ENCODE results near the gene ZNF526.
A peak's percentile ranks its signal among the peaks of the same experiment; 100 is the strongest.

The ZNF526 gene, protein sequence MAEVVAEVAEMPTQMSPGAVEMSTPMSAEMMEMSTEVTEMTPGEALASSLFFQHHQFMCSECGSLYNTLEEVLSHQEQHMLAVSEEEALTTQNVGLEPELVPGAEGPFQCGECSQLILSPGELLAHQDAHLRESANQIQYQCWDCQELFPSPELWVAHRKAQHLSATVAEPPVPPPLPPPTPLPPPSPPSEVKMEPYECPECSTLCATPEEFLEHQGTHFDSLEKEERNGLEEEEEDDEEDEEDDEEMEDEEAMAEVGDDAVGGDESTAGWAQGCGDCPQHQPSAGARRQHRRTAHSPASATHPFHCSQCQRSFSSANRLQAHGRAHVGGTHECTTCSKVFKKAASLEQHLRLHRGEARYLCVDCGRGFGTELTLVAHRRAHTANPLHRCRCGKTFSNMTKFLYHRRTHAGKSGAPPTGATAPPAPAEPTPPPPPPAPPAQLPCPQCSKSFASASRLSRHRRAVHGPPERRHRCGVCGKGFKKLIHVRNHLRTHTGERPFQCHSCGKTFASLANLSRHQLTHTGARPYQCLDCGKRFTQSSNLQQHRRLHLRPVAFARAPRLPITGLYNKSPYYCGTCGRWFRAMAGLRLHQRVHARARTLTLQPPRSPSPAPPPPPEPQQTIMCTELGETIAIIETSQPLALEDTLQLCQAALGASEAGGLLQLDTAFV

DNA sequence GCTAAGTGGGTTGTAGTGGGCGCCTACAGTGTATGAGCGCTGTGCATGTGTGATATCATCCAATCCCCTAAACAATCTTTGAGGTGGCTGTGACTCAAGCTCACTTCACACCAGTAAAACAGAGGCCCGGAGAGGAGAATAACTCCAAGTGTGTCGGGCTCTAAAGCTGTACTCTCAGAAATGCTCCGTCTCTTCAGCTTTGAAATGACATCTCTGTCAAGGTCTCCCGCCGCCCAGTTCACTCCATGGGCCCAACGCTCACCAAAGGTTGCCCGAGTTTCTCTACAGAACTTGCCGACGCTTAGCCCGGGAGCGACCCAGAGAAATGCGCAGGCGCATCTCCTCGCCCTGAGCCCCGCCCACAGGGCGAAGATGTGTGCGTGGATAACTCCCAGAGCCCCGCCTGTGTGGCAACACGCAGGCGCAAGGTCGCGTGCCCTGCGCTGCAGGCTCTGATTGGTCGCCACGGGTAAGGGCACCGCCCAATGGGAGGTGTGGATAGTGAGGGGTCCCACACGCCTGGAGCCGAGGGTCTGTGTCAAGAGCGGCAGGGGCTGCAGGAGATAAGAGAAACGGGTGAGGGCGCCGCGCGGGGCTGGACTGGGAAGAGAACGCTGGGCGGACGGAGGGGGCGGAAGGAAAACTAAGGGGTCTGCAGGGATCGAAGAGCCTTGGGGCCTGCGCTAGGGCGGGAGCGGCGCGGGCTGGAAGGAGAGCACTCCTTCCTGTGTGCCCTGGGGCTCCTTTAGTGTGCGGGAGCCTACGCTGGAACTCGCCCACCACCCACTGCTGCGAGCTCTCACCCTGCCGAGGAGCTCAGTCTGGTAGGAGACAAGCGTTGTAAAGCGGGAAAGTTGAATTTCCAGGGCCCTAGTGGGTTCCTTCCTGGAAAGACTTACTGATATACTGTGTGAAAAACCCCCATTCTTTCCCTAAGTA lies at the start of gene ZNF526:
Gene ZNF526 (plus strand): TSS at position 501 of the 939 bp plus-strand sequence. CDS start 4,092 bp downstream, outside the sequence.
- peak; percentile 98 for DNase-seq (ENCODE audit: low spot score)

DNA sequence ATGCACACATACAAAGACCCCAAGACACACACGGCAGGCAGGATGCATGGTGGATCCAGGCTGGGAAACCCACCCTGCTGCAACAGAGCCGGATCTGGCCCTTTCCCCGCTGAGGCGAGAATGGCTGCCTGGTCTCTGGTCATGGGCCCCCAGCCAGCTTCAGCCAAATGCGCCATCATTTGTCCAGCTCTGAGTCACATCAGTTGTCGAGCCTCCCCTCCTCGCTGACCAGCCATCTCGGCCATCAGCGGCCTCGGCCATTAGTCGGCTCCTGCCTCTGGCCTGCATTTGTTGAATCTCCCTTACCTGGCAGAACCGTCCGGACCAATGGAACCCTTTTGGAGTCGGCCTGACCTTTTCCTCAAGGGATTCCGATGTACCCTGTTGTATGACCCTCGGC lies 49.4 kb upstream of the ZNF526 start:
- DNase-seq (ENCODE audit: low spot score): no peak

DNA sequence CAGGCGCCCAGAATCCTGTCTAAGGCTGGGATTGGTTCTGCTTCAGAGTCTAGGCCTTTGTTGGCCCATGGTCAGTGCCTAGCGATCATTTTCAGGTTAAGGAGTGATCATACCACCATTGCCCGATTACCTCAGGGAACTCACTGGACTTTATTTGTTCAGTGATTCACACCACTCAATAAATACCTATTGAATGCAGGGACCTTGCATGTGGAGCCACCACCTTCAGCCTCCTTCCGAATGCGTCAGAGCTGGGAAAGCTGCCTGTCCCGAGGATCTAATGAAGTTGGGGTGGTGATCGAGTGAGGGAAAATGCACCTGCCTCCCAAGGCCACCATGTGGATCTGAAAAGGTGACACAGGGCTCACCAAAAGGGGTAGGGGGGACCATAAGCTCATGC lies 47.9 kb upstream of the ZNF526 start:
- DNase-seq (ENCODE audit: low spot score): no peak

DNA sequence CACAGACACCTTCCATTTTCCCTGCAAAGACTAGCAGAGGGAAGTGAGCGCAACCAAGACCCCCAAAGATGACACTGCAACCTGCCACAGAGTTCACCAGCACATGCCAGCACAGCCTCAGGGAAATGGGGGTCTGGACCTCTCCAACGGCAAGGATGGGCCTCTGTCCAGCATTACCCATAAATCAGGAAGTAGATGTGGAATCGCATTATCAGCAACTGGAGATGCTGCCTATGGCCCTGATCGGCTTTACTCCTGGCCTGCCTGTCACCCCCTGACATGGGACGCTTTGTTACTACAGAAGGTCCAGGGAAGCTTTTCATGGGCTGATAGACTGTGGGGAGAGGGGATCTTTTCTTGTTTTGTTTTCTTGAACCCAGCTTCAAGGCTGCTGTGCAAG lies 46.4 kb upstream of the ZNF526 start:
- no peak for DNase-seq (ENCODE audit: low spot score)

DNA sequence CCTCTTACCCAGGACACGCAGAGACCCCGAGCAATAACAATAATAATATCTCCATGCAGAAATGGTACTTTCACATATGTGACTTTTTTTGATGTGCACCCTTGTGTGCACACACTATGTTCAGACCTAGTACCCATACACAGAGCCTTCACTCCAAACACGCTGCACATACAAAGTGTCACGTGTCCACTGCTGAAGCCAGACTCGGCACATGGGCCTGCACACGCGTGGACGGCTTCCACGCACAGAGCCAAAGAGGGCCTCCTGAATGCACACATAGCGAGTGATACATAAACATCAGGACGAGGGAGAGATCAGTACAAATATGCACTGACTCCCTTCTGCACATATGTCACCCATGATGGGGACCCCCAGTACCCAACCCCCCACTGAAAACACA lies 45.9 kb upstream of the ZNF526 start:
- no peak for DNase-seq (ENCODE audit: low spot score)

DNA sequence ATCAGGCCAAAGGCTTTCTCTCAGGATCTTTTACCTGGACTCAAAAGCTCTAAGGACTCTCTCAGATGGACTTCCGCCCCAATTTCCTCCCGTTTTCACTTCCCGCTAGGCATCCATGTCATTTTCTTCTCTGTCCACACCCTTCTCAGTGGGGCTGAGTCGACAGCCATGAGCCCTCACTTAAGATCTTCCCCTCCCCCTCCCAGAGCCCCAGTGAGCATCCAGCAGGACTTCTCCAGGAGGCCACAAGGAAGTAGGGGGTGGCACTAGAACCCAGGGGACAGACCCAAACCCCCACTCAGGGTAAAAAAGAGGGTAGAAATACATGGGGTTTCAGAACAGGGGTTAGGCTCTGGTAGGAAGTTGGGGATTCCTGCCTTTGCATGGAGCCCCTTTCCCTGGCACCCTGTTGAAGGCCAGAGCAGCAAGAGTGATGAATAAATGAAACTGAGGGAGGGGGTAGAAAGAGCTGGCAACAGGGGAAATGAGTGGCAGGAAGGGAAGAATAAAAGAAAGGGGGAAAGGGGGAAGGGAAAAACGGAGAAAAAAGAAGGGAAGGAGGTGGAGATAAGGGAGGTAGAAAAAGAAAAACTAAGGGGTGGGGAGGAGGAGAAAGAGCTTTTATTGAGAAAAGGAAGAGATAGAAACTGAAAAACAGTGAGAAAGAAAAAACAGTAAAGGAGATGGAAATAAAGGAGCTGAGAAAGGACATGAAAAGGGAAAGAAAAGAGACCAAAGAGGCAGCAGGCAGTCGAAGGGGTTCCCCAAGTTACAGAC lies 45.0 kb upstream of the ZNF526 start:
- no peak for DNase-seq (ENCODE audit: low spot score)

DNA sequence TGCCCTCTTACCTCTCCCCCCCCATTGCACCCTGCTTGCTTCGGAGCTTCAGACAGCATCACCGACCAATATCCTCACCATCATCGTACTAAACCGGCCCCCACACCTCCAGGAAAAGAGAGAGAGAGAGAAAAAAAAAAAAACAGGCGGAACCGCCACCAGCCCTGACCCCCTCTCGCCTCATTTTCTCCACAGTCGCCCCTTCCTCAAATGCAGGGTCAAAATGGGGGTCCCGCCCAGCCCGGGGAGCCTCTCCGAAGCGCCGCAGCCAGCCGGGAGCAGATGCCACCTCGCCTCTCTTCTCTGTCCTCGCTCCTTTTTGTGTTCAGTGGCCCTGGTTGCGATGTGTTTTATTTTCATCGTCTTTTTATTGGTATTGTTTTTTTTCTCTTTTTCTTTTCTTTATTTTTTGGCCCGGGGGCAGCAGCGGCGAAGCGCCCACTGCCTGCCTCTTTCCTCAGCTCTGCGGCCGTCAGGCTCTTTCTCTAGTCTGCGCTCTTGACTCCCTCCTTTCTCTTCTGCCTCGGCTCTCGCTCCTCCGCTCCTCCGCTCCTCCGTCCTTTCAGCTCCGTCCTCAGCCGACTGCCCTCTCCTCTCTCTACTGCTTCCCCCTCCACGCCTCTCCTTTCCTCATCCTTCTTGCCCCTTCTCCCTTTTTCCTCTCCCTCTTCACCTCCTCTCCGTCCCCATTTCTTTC lies 44.0 kb upstream of the ZNF526 start:
- peak; percentile 60 for DNase-seq (ENCODE audit: low spot score)

DNA sequence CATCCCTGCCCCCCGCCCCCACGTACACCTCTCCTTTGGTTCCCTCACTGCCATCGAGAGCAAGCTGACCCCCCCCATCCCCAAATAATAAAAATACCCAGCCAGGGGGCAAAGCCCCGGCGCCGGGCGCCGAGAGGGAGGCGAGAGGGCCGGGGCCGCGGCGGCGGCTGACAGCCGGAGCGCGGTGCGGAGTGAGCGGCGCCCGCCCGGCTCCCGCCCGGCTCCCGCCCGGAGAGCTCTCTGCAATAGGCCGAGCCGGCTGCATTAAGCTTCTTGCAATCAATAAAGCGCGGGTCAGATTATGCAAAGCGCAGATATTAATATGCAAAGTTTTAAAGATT lies 43.5 kb upstream of the ZNF526 start:
- no peak for DNase-seq (ENCODE audit: low spot score)

DNA sequence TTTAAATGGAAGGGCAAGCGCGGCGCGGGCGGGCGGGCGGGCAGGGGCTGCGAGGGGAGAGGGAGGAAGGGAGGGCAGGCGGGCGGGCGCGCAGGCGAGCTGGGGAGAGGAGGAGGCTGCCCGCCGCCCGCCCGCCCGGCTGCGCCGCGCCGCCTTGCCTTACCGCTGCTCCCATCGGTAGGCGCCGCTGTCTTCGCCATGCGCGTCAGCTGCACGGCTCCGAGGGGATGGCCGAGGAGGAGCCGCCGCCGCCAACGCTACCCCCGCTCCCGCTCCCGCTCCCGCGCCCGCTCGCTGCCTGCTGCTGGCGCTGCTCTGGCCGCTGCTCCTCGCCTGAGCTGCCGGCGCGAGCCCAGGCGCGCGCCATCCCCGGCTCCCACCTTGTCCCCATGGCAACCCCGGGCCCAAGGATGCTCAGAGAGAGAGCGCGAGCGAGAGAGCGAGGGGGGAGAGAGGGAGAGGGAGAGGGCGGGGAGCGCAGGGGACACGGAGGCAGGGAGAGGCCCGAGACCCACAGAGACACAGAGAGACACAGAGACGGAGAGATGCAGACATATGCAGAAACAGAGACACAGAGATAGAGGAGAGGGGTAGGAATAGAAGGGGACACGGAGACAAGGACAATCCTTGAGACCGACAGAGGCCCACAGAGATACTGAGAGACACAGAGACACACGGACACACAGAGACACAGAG lies 43.0 kb upstream of the ZNF526 start:
- peak; percentile 88 for DNase-seq (ENCODE audit: low spot score)

DNA sequence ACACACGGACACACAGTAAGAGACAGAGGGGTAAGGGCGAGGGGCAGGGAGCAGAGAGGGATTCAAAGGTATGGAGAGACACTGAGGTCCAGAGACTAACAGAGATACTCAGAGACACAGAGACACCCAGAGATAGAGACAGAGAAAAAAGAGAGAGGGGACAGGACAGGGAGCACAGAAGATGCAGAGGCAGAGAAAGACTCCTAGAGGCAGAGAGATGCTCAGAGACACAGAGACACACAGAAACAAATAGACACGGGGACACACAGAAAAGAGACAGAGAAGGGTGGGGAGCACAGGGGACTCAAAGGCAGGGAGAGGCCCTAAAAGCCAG lies 42.5 kb upstream of the ZNF526 start:
- no peak for DNase-seq (ENCODE audit: low spot score)

DNA sequence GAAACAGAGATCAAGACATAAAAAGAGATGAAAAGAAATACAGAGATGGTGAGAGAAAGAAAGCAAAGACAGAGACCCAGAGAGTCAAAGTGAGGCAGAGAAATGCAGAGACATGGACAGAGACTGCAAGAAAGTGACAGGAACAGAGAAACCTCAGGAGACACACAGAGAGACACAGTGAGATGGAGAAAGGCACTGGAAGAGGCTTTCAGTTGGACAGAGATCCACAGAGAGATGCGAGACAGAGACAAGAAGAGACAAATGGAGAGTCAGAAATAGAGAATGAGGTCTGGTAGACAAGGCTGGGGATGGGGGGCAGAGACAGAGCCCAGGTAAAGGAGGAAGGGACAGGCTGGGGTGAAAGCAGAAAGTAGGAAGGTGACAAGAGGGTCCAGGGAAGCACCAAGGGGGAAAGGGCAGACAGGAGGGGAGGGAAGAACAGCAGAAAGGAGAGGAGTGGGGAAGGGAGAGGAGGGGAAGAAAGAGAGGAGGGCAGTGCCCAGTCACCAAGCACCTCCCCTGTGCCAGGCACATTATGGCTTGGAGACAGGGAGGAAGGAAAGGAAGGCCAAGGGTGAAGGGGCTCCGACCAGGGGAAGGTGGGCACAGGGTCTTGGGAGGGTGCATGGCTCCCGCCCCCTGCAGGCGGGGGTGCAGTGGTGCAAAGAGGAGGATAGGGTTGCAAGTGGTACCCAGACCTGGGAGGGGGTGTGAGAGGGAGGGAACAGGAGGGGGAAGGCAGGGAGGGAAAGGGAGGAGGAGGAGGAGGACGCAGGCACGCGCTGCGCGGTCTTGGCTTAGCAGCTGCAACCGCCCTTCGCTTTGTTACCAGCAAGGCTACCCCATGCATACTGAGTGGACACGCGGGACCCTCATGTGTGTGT lies 41.1 kb upstream of the ZNF526 start:
- no peak for DNase-seq (ENCODE audit: low spot score)

DNA sequence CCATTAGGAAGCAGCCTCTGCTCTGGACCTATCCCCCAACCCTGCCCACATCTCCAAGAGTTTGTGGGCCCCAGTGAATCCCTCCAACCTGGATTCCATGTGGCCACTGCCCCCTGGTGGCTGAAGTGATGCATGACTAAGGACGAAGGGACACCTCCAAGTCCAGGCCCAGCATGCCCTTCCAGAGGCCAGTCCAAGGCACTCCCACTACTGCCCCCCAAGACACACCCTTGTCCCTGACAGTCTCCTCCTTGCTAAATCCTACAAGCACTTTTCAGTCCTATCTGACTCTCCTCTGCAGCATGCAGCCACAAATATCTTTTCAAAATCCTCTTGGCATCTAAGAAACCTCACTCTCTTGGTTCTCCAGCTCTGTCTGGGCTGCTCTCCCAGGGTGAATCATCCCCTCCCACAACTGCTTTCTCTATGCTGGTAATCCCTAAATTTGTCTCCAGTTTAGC lies 35.7 kb upstream of the ZNF526 start:
- DNase-seq (ENCODE audit: low spot score): peak; percentile 88

DNA sequence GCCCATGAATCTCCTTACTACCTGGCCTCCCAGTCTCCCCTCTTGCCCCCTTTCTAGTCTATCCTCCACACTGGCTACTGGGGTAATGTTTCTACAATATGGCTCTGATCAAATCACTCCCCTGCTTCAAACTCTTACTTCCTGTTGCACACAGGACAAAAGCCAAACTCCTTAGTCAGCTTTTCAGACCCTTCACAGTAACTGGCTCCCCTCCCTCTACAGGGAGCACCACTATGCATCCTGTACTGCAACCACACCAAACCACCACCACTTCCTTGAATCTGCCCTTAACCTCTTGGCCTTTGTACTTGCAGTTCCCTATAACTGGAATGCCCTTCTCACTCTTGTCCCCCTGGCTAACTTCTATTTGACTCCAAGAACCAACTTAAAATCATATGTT lies 34.8 kb upstream of the ZNF526 start:
- DNase-seq (ENCODE audit: low spot score): peak; percentile 55

DNA sequence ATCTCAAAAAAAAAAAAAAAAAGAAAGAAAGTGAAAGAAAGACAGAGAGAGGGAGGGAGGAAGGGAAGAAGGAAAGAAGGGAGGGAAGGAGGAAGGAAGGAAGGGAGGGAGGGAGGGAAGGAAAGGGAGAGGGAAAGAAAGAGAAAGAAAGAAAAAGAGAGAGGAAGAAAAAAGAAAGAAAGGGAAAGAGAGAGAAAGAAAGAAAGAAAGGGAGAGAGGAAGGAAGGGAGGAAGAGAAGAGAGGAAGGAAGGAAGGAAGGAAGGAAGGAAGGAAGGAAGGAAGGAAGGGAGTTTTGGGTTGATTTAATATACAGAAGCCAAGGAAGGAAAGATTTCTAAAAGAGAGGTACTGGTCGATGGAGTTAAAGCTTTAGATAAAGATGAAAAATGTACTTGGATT lies 31.4 kb upstream of the ZNF526 start:
- no peak for DNase-seq (ENCODE audit: low spot score)

DNA sequence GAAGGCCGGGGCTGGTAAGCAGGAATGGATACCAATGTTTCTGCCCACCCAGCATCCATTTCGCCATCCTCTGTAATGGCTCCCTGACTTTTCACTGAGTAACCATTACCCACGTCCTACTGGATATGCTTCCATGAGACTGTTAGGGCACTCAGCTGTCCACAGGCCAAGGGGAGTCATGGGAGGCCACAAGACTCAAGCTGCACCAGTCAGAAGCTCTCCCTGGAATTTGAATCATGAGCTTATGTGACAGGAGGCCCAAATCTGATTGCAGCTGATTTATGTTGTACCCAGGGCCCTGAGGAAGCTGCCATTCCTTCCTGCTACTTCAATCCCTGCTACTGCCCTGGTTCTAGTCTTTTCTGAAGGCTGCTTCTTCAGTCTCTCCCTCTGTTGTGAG lies 31.0 kb upstream of the ZNF526 start:
- no peak for DNase-seq (ENCODE audit: low spot score)

DNA sequence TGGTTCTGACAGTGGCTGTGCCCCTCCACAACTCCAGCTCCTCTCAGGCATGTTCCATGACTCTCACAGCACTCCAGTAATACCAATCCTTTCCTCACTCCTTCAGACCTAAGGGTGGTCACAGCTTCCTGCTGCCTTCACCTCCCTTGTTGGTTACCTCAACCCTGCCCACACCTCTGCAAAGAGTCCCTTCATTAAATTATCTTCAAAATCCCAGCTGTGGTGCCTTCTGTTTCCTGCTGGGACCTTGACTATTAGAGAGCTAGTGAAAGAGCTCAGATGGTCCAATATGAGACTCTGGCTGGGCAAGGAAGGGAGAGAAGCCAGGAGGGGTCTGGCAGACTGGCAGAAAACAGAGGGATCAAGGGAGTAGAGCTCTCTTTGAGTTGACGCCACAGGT lies 28.8 kb upstream of the ZNF526 start:
- DNase-seq (ENCODE audit: low spot score): no peak

DNA sequence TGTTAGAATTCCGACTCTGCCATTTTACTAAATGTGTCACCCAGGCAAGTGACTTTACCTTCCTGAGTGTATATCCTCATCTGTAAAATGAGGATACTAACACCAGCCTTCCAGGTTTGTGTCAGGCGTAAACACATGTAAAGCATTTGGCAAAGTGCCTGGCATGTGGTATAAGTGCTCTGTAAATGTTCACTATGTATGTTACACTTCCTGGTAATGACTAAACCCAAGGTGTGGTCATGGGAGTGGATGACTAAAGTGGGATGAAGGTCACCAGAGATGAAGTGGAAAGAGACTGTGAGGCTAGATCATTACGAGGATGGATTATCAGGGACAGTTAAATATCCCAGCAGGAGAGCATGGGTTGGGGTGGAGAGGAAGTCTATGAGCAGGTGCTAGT lies 28.3 kb upstream of the ZNF526 start:
- DNase-seq (ENCODE audit: low spot score): no peak

DNA sequence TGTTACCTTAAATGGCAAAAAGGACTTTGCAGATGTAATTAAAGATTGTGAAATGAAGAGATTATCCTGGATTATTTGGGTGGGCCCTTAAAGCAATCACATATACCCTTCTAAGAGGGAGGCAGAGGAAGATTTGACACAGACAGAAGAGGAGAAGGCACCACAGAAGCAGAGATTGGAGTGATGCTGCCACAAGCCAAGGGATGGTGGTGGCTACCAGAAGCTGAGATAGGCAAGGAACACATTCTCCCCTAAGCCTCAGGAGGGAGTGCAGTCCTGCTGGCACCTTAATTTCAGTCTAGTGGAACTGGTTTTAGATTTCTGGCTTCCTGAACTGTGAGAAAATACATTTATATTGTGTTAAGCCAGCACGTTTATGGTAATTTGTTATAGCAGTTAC lies 26.8 kb upstream of the ZNF526 start:
- no peak for DNase-seq (ENCODE audit: low spot score)

DNA sequence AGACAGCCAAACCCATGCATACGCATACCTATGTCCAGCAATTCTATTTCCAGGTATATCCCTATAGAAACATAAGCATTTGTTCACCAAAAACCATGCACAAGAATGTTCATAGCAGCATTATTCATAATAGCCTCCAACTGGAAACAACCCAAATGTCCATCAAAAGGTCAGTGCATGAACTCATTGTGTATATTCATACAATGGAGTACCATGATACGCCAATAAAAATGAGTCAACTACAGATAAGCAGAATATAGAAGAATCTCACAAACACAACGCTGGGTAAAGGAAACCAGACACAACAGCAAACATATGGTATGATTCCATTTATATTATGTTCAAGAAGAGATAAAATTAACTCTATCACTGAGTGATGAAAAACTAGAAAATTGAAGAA lies 26.4 kb upstream of the ZNF526 start:
- no peak for DNase-seq (ENCODE audit: low spot score)
